8988T (cell line): ENCODE data around the gene DERL3.

ENCODE experiments used
- DNase-seq: peaks from one replicate; pipeline ENCODE4 v3.0.0; 2011

The DERL3 gene

GRCh38 chr22:23847310-23847920 is 8.6 kb upstream of the DERL3 start:
- no peak for DNase-seq

GRCh38 chr22:23846081-23846469 is 7.3 kb upstream of the DERL3 start:
- no peak for DNase-seq

GRCh38 chr22:23845265-23846080 is 6.7 kb upstream of the DERL3 start:
- DNase-seq, result no peak

- DNase-seq, result no peak
Measured at GRCh38 chr22:23844739-23845202, 6.0 kb upstream of the DERL3 start.

- no peak for DNase-seq
Measured at GRCh38 chr22:23842599-23842998, 3.8 kb upstream of the DERL3 start.

- DNase-seq, result no peak
Measured at GRCh38 chr22:23841736-23842445, 3.1 kb upstream of the DERL3 start.

- DNase-seq, result no peak
Measured at GRCh38 chr22:23841292-23841691, 2.5 kb upstream of the DERL3 start.

GRCh38 chr22:23840026-23840425 is 1.2 kb upstream of the DERL3 start:
- no peak for DNase-seq

GRCh38 chr22:23837911-23838680 is 710 bp downstream of the DERL3 start:
- DNase-seq, result no peak

- no peak for DNase-seq
Measured at GRCh38 chr22:23837496-23837859, 1.3 kb downstream of the DERL3 start.

- no peak for DNase-seq
Measured at GRCh38 chr22:23836692-23837495, 1.9 kb downstream of the DERL3 start.

GRCh38 chr22:23836281-23836680 is 2.5 kb downstream of the DERL3 start:
- no peak for DNase-seq

GRCh38 chr22:23835484-23836144 is 3.2 kb downstream of the DERL3 start:
- no peak for DNase-seq

- no peak for DNase-seq
Measured at GRCh38 chr22:23834793-23835483, 3.9 kb downstream of the DERL3 start.

- no peak for DNase-seq
Measured at GRCh38 chr22:23834406-23834792, 4.4 kb downstream of the DERL3 start.

- DNase-seq, result no peak
Measured at GRCh38 chr22:23833911-23834317, 4.9 kb downstream of the DERL3 start.

GRCh38 chr22:23833017-23833751 is 5.6 kb downstream of the DERL3 start:
- no peak for DNase-seq

- DNase-seq, result no peak
Measured at GRCh38 chr22:23832226-23833016, 6.4 kb downstream of the DERL3 start.

- no peak for DNase-seq
Measured at GRCh38 chr22:23831781-23832180, 7.0 kb downstream of the DERL3 start.
